CD14-positive monocyte (primary cell): ENCODE measurements around the gene UQCC2. TPM values are rescaled to one million over a fixed set of nuclear protein-coding genes. Genes with fewer than 3 reads are reported as not detected.

Source experiments
- DNase-seq, 3 donors: peaks; one replicate each; pipeline ENCODE4 v3.0.0-alpha.2; 2011 to 2022
- H2AFZ ChIP-seq: 2 replicates; pipeline ENCODE4 v1.6.0; 2012; ENCODE audit warnings: mild to moderate bottlenecking, low read depth, low read length, inconsistent platforms; ENCODE audit not compliant: insufficient read depth, poor library complexity, severe bottlenecking
- H3K27ac ChIP-seq, 2 donors: 1 replicate in 1 of 2; 2 replicates in 1 of 2; pipeline ENCODE4 v1.5.1; 2012 to 2013; ENCODE audit warnings: low read length in 2 of 2, control low read depth in 1 of 2, inconsistent platforms in 1 of 2, low read depth in 1 of 2, mild to moderate bottlenecking in 1 of 2
- H3K27me3 ChIP-seq, 2 donors: one replicate each; pipeline versions ENCODE4 v1.6.0 to v1.6.1; 2011 to 2013; ENCODE audit warnings: low read length in 2 of 2; ENCODE audit not compliant: control insufficient read depth in 2 of 2, insufficient read depth in 2 of 2
- H3K36me3 ChIP-seq, 2 donors: replicated peaks in 1 of 2; 1 replicate in 1 of 2; 2 replicates in 1 of 2; pipeline versions ENCODE4 v1.5.1 to v1.6.1; 2012 to 2013; ENCODE audit warnings: low read length in 2 of 2, control low read depth in 1 of 2, inconsistent platforms in 1 of 2, mild to moderate bottlenecking in 1 of 2; ENCODE audit not compliant: insufficient read depth in 2 of 2, control insufficient read depth in 1 of 2
- H3K4me1 ChIP-seq, 2 donors: 1 replicate in 1 of 2; 2 replicates in 1 of 2; pipeline versions ENCODE4 v1.5.1 to v1.6.1; 2012 to 2013; ENCODE audit warnings: low read length in 2 of 2, control low read depth in 1 of 2, inconsistent platforms in 1 of 2, mild to moderate bottlenecking in 1 of 2, moderate library complexity in 1 of 2; ENCODE audit not compliant: insufficient read depth in 2 of 2, control insufficient read depth in 1 of 2
- H3K4me2 ChIP-seq: replicated peaks from 2 replicates; pipeline ENCODE3; 2012; ENCODE audit warnings: low read length, moderate library complexity, mild to moderate bottlenecking; ENCODE audit not compliant: poor library complexity, severe bottlenecking; ENCODE audit errors: extremely low read depth
- H3K4me3 ChIP-seq, 3 experiments: fragments of 200-600 bp in 1 of 3; sonication (generic) in 1 of 3; replicated peaks in 1 of 3; 1 replicate in 2 of 3; 2 replicates in 1 of 3; pipeline ENCODE4 v1.5.1; 2011 to 2013; ENCODE audit warnings: low read length in 3 of 3, mild to moderate bottlenecking in 3 of 3, control low read depth in 2 of 3, low read depth in 2 of 3, inconsistent platforms in 1 of 3, moderate library complexity in 1 of 3
- H3K79me2 ChIP-seq: 2 replicates; pipeline ENCODE4 v1.6.0; 2012; ENCODE audit warnings: mild to moderate bottlenecking, control low read depth, inconsistent platforms, low read length, moderate library complexity; ENCODE audit not compliant: insufficient read depth
- H3K9ac ChIP-seq: 2 replicates; pipeline ENCODE4 v1.6.0; 2017; ENCODE audit warnings: low read length, mild to moderate bottlenecking; ENCODE audit not compliant: insufficient read depth, poor library complexity, severe bottlenecking
- H3K9me3 ChIP-seq, 2 donors: replicated peaks in 1 of 2; 1 replicate in 1 of 2; 2 replicates in 1 of 2; pipeline versions ENCODE4 v1.5.1 to v1.6.1; 2012 to 2013; ENCODE audit warnings: low read length in 2 of 2, control low read depth in 1 of 2; ENCODE audit not compliant: control insufficient read depth in 1 of 2, insufficient read depth in 1 of 2
- H4K20me1 ChIP-seq: 2 replicates; pipeline ENCODE4 v1.6.0; 2012; ENCODE audit warnings: mild to moderate bottlenecking, low read length, control low read depth, moderate library complexity; ENCODE audit not compliant: insufficient read depth
- H3K27ac Mint-ChIP-seq, 7 donors: one replicate each; pipeline ENCODE4 v1.8.0; 2020; ENCODE audit warnings: mild to moderate bottlenecking in 7 of 7, mixed read lengths in 7 of 7, moderate library complexity in 6 of 7, inconsistent platforms in 2 of 7
- H3K27me3 Mint-ChIP-seq, 3 donors: one replicate each; pipeline ENCODE4 v1.8.0; 2021 to 2022; ENCODE audit warnings: low read depth in 3 of 3, mild to moderate bottlenecking in 3 of 3, mixed read lengths in 3 of 3, moderate library complexity in 3 of 3, inconsistent platforms in 1 of 3
- H3K36me3 Mint-ChIP-seq, 2 donors: one replicate each; pipeline ENCODE4 v1.8.0; 2020; ENCODE audit warnings: mixed read lengths in 2 of 2, inconsistent platforms in 1 of 2, mild to moderate bottlenecking in 1 of 2
- H3K4me1 Mint-ChIP-seq: one replicate; pipeline ENCODE4 v1.8.0; 2020; ENCODE audit warnings: mild to moderate bottlenecking, mixed read lengths
- H3K4me3 Mint-ChIP-seq, 2 donors: one replicate each; pipeline ENCODE4 v1.8.0; 2020; ENCODE audit warnings: mild to moderate bottlenecking in 2 of 2, mixed read lengths in 2 of 2, moderate library complexity in 1 of 2
- H3K9me3 Mint-ChIP-seq, 7 donors: one replicate each; pipeline ENCODE4 v1.8.0; 2020 to 2022; ENCODE audit warnings: mixed read lengths in 7 of 7, mild to moderate bottlenecking in 6 of 7, moderate library complexity in 6 of 7, inconsistent platforms in 2 of 7
- WGBS: methylation state at CpG from one replicate; pipeline ENCODE4 v1.1.5; 2013; ENCODE audit warnings: missing lambda C conversion rate; ENCODE audit not compliant: insufficient coverage; 5-methylcytosine and 5-hydroxymethylcytosine counted together
- intact Hi-C, 2 donors: fragments of 100-400 bp; cut with micrococcal nuclease; formaldehyde crosslinking; loops; one replicate each; pipeline versions ENCODE4 v1.15.0 to v1.15.1; 2023
- polyA plus RNA-seq, 3 donors: library from polyadenylated mRNA; depleted of rRNA in 1 of 3; unstranded in 2 of 3; stranded (reverse) in 1 of 3; fragments of 300-500 nt in 2 of 3; fragments of >200 nt in 1 of 3; fragmentation: Illumina TruSeq in 2 of 3; gene quantifications; 1 replicate in 2 of 3; 2 replicates in 1 of 3; pipeline ENCODE4 v1.2.3, GENCODE V29; 2012 to 2021
- TF ChIP-seq, protein P1 (sequence below): fragments of 200-600 bp; IDR thresholded peaks from one replicate; pipeline ENCODE4 v1.8.0; 2022; ENCODE audit warnings: antibody characterized with exemption, mild to moderate bottlenecking

The UQCC2 gene
- polyA plus RNA-seq, 3 donors = 10.3 to 39.3 (median 37.2) TPM

DNA sequence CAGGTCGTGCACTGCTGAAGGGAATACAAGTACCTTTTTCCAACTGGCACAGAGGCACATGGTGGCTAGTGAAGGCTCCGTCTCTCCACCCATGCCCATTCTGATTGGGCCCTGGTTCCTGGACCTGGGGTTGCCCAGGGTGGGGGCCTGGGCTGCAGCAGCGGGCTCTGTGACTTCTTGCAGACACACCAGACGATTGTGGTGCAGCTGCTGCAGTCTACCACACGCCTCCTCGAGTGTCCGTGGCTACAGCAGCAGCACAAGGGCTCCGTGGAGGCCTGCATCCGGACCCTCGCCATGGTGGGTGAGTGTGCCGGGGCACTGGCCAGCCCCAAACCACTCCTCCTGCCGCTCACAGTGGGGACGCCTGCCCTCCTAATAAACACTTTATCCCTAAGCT lies 29.2 kb downstream of the UQCC2 start:
- Histone ChIP-seq H3K36me3 (no peaks in the 10 kb centered on the region), H3K79me2 (no peaks in the 10 kb centered on the region), H3K4me3 (no peak overlapping the region), H4K20me1 (no peaks in the 10 kb centered on the region), H3K9me3 (no peaks in the 10 kb centered on the region), H3K27me3 (no peaks in the 10 kb centered on the region), H3K4me1 (no peaks in the 10 kb centered on the region), H3K4me2 (no peak overlapping the region), H2AFZ (no peak overlapping the region), H3K27ac (no peak overlapping the region), H3K9ac (no peak overlapping the region)
- Mint-ChIP-seq H3K9me3 (peaks cover 0 to 2% (median 0%) of the 10 kb centered on the region in 7 donors), H3K27ac (no peak overlapping the region), H3K4me3 (no peak overlapping the region), H3K27me3 (peaks cover 0 to 2% (median 0%) of the 10 kb centered on the region in 3 donors), H3K4me1 (no peaks in the 10 kb centered on the region), H3K36me3 (peaks cover 10 to 46% of the 10 kb centered on the region in 2 donors)
- DNase-seq = no peak
- WGBS = 97% methylated on average over 13 of the region's 13 CpGs
- TF ChIP-seq, protein P1, sequence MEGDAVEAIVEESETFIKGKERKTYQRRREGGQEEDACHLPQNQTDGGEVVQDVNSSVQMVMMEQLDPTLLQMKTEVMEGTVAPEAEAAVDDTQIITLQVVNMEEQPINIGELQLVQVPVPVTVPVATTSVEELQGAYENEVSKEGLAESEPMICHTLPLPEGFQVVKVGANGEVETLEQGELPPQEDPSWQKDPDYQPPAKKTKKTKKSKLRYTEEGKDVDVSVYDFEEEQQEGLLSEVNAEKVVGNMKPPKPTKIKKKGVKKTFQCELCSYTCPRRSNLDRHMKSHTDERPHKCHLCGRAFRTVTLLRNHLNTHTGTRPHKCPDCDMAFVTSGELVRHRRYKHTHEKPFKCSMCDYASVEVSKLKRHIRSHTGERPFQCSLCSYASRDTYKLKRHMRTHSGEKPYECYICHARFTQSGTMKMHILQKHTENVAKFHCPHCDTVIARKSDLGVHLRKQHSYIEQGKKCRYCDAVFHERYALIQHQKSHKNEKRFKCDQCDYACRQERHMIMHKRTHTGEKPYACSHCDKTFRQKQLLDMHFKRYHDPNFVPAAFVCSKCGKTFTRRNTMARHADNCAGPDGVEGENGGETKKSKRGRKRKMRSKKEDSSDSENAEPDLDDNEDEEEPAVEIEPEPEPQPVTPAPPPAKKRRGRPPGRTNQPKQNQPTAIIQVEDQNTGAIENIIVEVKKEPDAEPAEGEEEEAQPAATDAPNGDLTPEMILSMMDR = no peak
- intact Hi-C loops = no loop called here

DNA sequence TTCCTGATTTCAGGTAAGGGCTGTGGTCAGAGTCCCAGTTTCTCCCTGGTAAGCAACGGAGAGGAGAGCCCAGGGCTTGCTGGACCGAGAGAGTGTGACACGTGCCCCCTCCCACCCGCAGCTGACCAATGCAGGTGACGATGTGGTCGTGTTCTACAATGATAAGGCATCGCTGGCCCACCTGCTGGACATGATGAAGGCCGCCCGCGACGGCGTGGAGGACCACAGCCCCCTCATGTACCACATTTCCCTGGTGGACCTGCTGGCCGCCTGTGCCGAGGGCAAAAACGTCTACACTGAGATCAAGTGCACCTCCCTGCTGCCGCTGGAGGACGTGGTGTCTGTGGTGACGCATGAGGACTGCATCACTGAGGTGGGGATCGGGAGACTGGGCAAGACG lies 31.7 kb downstream of the UQCC2 start:
- no peaks in the 10 kb centered on the region for H3K9me3 ChIP-seq
- Mint-ChIP-seq H3K4me1 (no peaks in the 10 kb centered on the region), H3K4me3 (no peak overlapping the region), H3K36me3 (peaks cover 8 to 32% of the 10 kb centered on the region in 2 donors), H3K9me3 (no peaks in the 10 kb centered on the region), H3K27me3 (peaks cover 0 to 2% (median 0%) of the 10 kb centered on the region in 3 donors), H3K27ac (no peak overlapping the region)
- no peak overlapping the region for H3K4me3 ChIP-seq
- H3K9ac ChIP-seq = no peak overlapping the region
- DNase-seq = no peak
- TF ChIP-seq, protein P1 = no peak
- H4K20me1 ChIP-seq = no peaks in the 10 kb centered on the region
- H3K36me3 ChIP-seq = no peaks in the 10 kb centered on the region
- no peaks in the 10 kb centered on the region for H3K79me2 ChIP-seq
- 91% methylated on average over 19 of the region's 20 CpGs for WGBS
- no peaks in the 10 kb centered on the region for H3K27me3 ChIP-seq
- no peak overlapping the region for H3K27ac ChIP-seq
- no peak overlapping the region for H3K4me2 ChIP-seq
- H2AFZ ChIP-seq = no peak overlapping the region
- H3K4me1 ChIP-seq = no peaks in the 10 kb centered on the region
- intact Hi-C loops = no loop called here
